SKM-1 treated with dmso at 0.1 percent for 144 hours (cell line): Measurements from ENCODE around the gene SLX1A.
"Not testable (repeated sequence)": the region's sequence is repeated elsewhere in the genome, so short reads cannot be mapped to it uniquely, and the experiment has no call there.

Source experiments
- DNase-seq: peaks from one replicate; lab custom pipeline; 2025; ENCODE audit not compliant: unreplicated experiment; lab: John Stamatoyannopoulos, UW

SLX1A gene

DNA sequence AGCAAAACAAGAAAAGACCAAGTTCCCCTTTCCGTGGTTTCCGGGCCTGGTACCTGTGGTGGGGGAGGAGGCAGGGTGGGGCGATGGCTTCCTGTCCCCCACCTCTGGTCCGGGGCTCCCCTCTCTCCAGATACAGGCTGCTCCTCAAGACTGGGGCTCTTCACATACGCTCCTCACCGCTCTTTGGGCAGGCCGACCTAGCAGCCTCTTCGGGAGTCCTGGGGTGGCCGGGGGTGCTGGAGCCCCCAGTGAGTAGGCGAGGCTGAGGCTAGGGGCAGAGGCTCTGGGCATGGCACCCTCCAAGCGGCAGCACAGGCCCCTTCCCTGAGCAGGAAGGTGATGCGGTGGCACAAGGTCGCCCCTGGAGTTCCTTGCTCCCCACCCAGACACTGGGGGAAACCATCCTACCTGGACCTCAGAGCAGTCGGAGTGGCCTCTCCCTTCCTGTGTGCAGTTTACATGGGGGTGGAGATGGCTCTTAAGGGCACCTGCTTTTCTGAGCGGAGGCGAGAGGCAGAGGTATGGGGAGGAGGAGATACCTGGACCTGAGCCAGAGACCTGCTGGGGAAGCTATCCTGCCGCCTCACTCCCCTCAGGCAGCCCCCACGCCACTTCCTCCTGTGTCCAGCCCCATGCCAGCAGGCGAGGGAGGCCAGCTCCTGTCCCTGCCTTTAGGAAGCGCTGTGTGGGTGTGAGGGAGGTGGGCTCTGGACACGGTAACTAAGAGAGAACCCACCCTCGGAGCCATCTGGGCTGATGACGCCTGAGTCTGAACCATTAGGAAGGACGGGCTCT lies 9.4 kb upstream of the SLX1A start:
- DNase-seq = peak; percentile 88

DNA sequence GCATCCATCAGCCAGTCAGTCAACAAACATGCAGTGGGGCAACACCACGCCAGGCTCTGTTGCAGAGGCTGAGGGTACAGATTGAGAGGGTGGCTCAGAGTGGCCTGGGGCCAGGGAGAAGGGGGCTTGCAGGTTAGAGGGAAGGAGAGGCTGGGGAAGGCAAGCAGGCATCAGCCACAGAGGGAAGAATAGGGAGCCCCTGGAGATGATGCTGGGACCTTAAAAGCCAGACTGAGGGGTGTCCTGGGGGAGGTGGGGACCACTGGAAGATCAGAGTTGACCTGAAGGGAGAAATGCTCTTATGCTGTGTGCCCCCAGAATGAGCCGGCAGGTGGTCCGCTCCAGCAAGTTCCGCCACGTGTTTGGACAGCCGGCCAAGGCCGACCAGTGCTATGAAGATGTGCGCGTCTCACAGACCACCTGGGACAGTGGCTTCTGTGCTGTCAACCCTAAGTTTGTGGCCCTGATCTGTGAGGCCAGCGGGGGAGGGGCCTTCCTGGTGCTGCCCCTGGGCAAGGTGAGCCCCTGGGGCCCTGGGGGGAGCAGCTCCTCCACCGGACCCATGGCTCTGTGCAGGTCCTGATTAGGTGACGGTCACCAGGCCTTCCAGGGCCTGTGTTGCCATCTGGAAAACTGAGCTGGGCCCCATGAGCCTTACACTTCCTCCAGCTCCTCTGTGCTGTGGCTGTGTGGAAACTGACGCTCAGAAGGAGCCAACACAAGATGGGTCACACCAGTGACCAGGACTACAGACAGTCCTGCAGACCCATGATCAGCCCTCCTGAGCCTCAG lies 8.6 kb upstream of the SLX1A start:
- DNase-seq = peak; percentile 62

DNA sequence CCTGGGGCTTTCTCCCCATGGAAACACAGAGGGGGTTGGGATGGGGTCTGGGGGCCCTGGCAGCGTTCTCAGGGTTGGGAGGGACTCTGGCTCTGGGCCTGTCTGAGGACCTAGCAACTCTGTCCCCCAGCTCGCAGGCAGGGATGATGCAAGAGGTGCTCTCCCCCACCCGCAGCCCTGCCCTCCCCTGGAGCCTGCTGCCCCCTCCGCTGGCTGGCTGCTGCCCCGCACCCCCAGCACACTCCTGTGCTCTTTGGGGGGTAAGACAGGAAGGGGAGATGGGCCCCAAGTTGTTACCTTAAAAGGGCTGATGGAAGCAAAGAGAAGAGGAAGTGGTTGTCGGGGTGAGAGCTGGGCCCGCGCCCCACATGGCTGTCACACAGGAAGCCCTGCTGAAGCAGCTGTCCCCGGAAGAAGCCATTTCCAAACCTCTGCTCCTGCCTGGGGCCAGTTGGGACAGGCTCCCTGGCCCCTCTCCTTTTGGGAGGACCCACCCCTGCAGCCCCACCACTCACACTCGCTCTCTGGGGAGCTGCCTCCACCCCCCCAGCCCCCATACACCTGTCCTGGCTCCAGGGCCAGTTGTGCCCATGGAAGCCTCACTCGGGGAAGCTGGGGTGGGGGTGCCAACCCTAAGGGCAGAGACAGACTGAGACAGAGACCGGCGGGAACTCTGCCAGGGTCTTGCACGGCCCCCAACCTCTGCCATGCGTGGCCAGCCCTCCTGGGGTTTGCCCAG lies 7.8 kb upstream of the SLX1A start:
- peak; percentile 98 for DNase-seq

DNA sequence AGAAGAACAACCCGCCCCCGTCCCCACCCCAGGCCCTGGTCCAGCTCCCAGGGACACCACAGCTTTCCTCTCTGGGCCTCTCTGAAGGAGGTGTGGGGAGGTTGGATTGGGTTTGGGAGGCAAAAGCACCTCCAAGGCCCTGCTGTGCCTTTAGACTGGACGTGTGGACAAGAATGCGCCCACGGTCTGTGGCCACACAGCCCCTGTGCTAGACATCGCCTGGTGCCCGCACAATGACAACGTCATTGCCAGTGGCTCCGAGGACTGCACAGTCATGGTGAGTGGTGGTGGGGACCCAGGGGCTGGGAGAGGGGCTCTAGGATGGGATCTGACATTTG lies 7.3 kb upstream of the SLX1A start:
- no peak for DNase-seq

DNA sequence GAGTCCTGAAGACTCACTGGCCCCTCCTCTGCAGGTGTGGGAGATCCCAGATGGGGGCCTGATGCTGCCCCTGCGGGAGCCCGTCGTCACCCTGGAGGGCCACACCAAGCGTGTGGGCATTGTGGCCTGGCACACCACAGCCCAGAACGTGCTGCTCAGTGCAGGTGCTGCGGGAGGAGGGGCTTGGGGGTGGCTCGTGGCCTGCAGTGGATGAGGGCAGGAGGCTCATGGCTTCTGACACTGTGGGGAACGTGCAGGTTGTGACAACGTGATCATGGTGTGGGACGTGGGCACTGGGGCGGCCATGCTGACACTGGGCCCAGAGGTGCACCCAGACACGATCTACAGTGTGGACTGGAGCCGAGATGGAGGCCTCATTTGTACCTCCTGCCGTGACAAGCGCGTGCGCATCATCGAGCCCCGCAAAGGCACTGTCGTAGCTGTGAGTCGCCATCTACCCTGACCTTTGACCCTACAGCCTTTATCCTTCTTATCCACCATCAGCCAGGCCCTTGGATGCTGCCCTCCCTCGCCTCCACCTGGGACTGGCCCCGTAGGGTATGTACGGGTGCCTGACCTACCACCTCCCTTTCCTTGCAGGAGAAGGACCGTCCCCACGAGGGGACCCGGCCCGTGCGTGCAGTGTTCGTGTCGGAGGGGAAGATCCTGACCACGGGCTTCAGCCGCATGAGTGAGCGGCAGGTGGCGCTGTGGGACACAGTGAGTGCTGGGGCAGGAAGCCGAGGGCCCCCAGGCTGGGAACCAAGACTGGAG lies 6.7 kb upstream of the SLX1A start:
- DNase-seq = no peak

DNA sequence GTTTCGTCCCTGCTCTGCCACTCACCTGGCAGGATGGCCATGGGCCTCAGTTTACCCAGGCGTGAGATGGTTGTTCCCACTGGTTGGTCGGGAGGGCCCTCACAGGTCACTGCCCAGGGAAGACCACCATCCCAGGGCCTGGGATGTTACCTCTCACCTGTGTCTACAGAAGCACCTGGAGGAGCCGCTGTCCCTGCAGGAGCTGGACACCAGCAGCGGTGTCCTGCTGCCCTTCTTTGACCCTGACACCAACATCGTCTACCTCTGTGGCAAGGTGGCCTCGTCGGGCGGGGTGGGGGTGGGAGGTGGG lies 6.2 kb upstream of the SLX1A start:
- no peak for DNase-seq

DNA sequence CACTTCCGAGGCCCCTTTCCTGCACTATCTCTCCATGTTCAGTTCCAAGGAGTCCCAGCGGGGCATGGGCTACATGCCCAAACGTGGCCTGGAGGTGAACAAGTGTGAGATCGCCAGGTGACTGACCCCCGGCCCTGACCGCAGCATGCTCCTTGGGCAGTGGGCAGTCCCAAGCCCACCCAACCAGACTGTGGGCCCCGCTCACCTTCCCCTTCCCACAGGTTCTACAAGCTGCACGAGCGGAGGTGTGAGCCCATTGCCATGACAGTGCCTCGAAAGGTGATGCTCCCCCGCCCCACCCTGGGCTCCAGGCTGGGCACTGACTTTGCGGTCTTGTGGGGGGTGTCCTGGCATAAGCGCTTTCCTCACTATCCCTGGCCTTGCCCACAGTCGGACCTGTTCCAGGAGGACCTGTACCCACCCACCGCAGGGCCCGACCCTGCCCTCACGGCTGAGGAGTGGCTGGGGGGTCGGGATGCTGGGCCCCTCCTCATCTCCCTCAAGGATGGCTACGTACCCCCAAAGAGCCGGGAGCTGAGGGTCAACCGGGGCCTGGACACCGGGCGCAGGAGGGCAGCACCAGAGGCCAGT lies 5.6 kb upstream of the SLX1A start:
- DNase-seq = no peak

DNA sequence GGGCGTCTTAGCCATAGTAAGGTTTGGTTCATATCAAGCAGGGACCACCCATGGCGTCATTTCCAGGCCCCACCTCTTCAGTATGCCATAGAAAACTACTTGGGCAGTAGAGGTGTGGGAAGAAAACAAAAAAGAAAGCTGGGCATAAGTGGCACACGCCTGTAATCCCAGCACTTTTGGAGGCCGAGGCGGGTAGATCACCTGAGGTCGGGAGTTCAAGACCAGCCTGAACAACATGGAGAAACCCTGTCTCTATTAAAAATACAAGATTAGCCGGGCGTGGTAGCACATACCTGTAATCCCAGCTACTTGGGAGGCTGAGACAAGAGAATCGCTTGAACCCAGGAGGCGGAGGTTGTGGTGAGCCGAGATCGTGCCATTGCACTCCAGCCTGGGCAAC lies 2.5 kb upstream of the SLX1A start:
- DNase-seq = not testable (repeated sequence)

DNA sequence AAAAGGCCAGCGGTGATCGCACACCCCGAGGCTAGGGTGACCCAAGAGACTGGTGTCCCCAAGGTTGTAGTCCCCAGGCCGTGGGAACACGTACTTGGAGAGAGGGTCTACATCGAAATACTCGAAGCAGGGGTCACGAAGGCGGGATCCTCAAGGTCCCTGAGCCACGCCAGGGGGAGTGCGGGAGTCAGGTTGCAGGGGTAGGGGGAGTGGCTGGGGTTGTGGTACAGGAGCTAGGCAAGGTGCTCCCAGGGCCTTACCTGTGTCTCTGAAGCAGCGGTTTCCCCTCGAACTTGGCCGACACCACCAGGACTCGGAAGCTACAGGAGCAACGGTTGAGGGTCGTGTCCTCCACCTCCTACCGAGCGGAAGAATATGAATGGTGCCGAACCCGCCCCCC lies 577 bp upstream of the SLX1A start:
- DNase-seq = not testable (repeated sequence)

DNA sequence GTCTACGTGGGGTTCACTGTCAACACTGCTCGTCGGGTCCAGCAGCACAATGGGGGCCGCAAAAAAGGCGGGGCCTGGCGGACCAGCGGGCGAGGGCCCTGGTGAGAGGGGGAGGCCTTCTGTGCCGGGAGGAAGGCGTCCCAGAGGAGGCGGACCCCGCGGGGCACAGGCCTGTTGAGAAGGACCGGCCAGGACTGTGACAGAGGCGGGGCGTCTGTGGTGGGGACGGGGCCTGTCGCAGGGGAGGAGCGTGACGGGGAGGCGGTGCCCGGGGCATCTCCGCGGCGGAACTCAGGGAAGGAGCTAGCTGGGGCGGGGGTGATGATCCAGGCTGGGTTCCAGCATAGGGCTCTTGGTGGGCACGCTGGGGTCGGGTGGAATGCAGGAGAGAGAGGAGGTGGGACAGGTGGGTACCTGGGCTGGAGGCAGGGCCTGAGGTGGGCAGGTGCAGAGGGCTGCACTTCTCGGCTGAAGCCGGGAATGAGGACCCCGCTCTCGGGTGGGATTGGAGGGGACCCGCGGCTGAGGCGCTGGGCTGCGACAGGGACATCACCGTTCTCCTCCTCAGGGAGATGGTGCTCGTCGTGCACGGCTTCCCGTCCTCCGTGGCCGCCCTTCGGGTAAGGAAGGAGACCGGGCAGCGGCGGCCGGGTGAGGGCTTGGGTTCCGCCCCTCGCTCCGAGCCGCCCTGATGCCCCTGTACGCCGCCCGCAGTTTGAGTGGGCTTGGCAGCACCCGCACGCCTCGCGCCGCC lies 674 bp downstream of the SLX1A start:
- DNase-seq = not testable (repeated sequence)

DNA sequence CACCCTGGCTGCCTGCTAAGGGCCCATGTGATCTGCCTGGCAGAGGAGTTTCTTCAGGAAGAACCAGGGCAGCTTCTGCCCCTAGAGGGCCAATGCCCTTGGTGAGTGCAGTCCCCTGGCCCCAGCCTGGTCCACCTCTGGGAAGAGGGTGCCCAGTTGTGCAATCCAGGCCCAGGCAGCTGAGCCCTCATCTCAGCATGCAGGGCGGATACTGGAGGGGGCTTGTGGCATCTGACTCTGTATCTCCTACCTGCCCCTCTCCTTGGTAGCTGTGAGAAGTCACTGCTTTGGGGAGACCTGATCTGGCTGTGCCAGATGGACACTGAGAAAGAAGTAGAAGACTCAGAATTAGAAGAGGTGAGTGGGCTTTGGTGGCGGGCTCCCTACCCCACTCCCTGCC lies 3.3 kb downstream of the SLX1A start:
- not testable (repeated sequence) for DNase-seq

DNA sequence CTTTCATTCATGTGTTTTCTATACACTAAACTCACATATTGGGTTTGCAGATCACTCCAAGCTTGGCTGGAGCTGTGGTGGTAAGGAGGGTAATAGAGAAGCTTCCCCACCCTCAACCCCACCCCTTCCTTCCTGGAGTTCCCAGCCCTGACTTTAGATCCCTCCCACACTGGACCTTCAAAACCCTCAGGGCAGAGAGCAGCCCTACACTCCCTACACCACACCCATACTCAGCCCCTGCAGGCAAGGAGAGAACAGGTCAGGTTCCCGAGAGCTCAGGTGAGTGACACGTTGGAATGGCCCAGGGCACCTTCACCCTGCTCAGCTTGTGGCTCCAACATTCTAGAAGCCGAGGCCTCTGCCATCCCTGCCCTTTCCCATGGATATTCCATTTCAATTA lies 5.4 kb downstream of the SLX1A start, which contains the start of gene SULT1A3:
Gene SULT1A3 (plus strand): TSS at position 207 of the 400 bp plus-strand sequence. CDS start 1,474 bp downstream, outside the sequence.
- DNase-seq = not testable (repeated sequence)

DNA sequence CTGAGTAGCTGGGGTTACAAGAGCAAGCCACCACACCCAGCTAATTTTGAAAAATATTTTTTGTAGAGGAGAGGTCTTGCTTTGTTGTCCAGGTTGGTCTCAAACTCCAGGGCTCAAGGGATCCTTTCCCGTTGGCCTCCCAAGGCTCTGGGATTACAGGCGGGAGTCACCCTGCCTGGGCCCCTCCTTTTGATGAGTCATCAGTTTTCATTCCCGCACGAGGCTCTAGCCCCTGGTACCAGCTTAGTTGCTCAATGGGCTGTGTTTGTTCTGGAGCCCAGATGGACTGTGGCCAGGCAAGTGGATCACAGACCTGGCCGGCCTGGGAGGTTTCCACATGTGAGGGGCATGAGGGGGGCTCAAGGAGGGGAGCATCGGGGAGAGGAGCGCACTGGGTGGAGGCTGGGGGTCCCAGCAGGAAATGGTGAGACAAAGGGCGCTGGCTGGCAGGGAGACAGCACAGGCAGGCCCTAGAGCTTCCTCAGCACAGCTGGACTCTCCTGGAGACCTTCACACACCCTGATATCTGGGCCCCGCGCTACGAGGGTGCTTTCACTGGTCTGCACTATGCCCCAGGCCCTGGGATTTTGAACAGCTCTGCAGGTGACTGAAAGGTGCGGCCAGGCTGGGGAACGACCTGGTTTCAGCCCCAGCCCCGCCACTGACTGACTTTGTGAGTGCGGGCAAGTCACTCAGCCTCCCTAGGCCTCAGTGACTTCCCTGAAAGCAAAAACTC lies 6.1 kb downstream of the SLX1A start:
- not testable (repeated sequence) for DNase-seq

DNA sequence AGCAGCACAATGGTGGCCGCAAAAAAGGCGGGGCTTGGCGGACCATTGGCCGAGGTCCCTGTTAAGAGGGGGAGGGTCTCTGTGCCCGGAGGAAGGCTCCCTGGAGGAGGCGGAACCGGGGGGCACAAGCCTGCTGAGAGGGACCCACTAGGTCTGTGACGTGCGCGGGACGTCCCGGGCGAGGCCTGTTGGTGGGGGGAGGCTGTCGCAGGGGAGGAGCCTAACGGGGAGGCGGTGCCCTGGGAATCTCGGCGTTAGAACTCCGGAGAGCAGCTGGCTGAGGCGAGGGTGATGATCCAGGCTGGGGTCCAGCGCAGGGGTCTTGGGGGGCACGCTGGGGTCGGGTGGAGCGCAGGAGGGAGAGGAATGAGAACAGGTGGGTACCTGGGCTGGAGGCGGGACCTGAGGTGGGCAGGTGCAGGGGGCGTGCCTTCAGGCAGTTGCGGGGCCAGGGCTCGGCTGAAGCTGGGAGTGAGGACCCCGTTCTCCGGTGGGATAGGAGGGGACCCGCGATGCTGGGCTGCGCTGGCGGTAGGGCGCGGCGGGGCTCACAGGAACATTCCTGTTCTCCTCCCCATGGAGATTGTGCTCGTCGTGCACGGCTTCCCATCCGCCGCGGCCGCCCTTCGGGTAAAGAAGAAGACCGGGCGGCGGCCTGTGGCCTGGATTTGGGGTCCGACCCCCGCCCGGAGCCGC lies 12.0 kb downstream of the SLX1A start:
- DNase-seq = not testable (repeated sequence)

DNA sequence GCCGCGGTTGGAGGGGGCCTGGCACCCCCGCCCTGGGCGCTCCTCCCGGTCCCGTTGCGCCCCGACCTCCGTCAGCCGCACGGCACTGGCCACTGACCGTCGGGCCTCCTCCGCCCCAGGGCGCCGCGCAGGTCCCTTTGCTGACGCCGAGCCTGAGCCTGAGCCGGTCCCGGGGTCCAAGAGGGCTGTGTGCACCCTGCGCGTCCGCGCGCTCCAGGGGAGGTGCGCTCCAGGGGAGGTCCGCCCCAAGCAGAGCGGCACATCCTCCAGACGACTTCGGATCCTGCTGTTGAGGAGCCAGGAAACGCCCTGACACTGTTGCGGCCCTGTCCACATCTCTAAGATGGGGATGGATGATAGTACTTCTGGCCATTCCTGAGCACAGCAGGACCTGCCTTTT lies 12.6 kb downstream of the SLX1A start:
- DNase-seq = not testable (repeated sequence)

DNA sequence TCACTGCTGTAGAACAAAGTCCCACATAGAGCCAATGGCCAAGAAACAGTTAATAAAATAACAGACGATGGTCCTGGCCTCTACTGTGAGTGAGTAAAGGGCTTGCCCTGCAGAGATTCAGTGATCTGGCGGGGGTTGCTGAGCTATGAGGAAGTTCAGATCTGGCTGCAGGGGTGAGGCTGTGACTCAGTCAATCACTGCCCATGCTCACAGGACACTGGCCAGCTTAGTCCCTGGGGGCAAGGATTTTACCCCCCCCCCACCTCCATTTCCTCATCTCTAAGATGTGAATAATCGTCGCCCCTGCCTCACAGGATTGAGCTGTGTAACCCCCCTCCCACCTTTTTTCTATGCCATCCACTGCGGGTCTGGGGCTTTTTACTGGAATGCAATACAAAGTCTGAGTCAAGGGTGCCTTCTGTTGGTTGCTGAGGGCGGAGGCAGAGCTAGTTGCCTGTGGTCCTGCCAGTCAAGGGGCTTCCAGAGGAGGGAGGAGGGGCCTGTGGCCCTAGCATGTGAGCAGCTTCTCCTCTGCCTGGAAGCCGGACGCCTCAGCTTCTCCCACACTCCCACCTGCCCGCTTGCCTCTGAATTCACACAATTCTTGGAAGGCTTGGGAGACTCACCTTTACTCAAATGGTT lies 13.5 kb downstream of the SLX1A start:
- not testable (repeated sequence) for DNase-seq

DNA sequence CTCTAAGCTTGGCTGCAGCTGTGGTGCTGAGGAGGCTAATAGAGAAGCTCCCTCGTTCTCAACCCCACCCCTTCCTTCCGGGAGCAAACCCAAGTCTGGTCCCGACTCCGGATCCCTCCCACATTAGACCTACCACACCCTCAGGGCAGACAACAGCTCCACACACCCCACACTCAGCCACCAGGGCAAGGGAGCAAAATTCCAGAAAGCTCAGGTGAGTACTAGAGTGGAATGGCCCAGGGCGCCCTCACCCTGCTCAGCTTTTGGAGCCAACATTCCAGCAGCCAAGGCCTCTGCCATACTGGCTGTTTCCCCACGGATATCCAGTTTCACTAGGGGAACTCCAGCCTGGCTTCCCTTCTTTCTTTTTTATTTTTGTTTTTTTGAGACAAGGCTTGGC lies 15.4 kb downstream of the SLX1A start:
- DNase-seq = not testable (repeated sequence)

DNA sequence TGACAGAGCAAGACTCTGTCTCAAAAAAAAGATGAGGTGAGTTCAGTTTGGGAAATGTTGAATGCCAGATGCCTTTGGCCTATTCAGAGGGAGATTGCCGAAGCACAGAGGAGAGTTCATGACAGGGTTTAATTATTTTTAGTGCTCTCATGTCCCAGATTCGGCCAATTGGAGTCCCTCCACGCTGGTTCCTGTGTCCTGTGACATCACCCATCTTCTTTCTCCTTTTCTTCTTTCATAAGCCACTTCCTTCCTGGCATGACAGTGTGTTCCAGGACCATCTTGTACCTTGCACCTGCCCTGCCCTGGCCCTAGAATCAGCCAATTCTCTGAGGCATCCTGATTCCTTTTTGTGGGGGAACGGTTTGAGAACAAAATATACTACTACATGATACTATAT lies 17.7 kb downstream of the SLX1A start:
- DNase-seq = not testable (repeated sequence)
